ENCODE data around the gene MTERF2.

DNA sequence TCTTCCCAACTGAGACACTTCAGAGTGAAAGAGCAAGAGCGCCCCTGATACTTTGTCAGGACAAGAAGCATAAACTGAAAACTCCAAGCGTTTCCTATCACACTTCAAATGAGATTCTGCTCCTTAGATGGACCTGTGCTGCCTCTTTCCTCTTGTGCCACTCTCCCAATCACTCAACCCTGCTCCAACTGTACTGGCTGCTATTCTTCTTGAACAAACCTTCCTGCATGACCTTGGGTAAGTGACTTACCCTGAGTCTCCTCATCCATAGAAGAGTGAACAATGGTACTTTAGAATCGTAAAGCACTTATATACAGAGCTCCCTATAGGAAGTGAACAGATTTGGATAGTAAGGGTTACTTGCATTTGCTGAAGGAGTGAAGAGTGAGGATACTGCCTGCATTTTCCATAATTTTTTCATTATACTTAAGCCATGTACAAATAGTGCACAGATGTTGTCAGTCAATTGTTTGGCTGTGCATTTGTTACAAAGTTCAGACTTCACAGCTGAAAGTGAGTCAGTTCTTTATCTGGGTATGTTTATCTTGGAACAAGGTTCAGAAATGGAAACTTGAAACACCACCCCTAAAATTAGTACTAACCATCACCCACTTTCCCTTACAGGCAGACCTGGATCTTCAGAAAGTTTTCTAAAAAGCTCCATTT is 10.8 kb downstream of the MTERF2 start:
- TF ChIP-seq E2F1 (CRISPR knock-in tag; IDR thresholded peaks at IDR 0.05) = no peak
- no peak for TF ChIP-seq FOXP1 (CRISPR knock-in tag; IDR thresholded peaks at IDR 0.05; ENCODE audit: borderline replicate concordance)
- TF ChIP-seq FOXJ3 (CRISPR knock-in tag; IDR thresholded peaks at IDR 0.05; ENCODE audit: borderline replicate concordance) = no peak
- TF ChIP-seq ATF1 (CRISPR knock-in tag; IDR thresholded peaks at IDR 0.05) = no peak
- TF ChIP-seq, protein P1, sequence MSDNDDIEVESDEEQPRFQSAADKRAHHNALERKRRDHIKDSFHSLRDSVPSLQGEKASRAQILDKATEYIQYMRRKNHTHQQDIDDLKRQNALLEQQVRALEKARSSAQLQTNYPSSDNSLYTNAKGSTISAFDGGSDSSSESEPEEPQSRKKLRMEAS (CRISPR knock-in tag; IDR thresholded peaks at IDR 0.05) = no peak
- no peak for TF ChIP-seq CTCF (IDR thresholded peaks at IDR 0.05)
- no peak for TF ChIP-seq HMGA2 (CRISPR knock-in tag; IDR thresholded peaks at IDR 0.05)
- no peak for TF ChIP-seq NFE2L1 (CRISPR knock-in tag; IDR thresholded peaks at IDR 0.05)
- TF ChIP-seq, protein P2, sequence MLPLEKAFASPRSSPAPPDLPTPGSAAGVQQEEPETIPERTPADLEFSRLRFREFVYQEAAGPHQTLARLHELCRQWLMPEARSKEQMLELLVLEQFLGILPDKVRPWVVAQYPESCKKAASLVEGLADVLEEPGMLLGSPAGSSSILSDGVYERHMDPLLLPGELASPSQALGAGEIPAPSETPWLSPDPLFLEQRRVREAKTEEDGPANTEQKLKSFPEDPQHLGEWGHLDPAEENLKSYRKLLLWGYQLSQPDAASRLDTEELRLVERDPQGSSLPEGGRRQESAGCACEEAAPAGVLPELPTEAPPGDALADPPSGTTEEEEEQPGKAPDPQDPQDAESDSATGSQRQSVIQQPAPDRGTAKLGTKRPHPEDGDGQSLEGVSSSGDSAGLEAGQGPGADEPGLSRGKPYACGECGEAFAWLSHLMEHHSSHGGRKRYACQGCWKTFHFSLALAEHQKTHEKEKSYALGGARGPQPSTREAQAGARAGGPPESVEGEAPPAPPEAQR (CRISPR knock-in tag; IDR thresholded peaks at IDR 0.05) = no peak
- no peak for TF ChIP-seq ETV6 (CRISPR knock-in tag; IDR thresholded peaks at IDR 0.05)
- TF ChIP-seq SMAD4 (CRISPR knock-in tag; IDR thresholded peaks at IDR 0.05) = no peak
- no peak for TF ChIP-seq ATF6 (CRISPR knock-in tag; IDR thresholded peaks at IDR 0.05)
- TF ChIP-seq, protein P3, sequence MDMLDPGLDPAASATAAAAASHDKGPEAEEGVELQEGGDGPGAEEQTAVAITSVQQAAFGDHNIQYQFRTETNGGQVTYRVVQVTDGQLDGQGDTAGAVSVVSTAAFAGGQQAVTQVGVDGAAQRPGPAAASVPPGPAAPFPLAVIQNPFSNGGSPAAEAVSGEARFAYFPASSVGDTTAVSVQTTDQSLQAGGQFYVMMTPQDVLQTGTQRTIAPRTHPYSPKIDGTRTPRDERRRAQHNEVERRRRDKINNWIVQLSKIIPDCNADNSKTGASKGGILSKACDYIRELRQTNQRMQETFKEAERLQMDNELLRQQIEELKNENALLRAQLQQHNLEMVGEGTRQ (CRISPR knock-in tag; IDR thresholded peaks at IDR 0.05) = no peak
